ENCODE results near the gene ACAD9. TPM values are rescaled to one million over a fixed set of nuclear protein-coding genes. Genes with fewer than 3 reads are reported as not detected.

The ACAD9 gene
- total RNA-seq, 1 donor from 2014 or later, result 45.6 TPM

DNA sequence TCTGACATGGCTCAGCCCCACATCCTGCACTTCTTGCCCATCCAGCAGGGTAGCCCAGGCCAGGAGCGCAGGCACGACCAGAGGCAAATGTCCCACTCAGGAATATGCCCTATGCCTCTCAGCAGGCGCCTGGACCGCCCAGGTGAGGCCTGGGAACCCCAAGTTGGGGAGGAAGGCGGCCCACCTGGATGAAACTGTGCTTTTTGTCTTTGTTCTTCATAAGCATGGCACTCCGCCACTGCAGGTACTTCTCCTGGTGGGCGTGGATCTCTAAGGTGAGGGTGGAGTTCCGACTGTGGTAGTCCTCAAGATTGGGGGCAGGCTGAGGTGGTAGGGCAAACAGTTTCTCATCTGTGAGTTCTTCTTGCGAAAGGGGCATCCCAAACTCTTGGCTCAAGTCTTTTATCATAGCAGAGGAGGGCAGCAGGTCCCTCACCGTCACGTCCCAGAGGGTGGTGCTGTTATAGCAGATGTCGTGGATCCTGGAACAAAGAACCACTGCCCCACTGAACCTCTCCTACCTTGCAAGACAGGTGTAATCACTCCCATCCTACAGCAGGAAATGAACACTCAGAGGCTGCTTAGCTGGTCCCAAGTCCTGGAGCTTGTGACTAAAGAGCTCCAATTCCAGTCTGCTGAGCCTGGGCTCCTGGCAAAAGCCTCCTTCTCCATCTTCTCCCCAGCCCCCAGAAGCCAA lies 53.2 kb downstream of the ACAD9 start:
- DNase-seq (ENCODE audit: extremely low read depth, low read depth, low spot score), result no peak

DNA sequence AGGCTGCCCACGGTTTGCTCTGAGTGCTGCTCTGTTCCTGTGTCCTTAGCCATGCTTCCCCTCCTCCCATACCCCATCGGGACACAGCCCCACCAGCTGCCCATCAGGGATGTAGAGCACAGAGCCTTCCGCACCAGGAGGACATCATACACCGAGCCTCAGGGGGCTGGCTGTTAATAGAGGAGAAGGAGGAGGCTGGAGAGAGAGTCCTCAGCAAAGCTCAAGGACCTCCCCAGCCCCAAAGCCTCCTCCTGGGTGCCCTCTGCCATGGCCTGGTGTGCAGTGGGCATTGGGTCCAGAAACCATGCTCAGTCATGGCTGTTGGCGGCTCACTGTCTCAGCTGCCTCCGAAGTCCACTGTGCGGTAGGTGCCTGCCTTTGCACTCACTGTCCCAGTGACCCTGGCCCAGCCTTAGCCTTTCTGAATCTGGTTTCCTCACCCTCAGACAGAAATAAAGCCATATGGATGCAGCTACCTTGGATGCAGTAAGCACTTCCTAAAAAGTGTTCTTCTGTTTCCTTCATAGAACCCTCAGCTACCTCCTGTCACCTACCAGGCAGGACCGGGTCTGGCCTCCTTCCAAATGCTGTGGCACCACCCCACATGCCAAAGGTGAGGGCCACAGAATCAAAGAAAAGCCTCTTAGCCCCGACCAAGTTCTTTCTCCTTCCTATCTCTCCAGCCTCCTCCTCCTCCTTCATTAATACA lies 53.9 kb downstream of the ACAD9 start:
- no peak for DNase-seq (ENCODE audit: extremely low read depth, low read depth, low spot score)

DNA sequence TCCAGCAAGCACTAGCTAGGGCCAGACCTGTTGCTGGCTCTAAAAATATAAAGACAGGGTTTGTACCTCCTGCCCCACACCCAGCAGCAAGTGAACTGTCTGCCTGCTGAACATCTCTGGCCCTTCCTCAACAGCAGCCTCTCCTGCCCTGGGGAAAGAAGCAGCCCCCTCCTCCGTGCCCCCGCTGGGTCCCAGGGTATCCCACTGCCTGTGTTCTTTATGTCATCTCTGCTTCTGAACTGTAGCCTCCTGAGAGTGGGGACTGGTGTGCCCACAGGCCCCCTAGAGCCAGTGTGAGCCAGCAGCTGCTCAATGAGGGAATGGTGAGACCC lies 54.5 kb downstream of the ACAD9 start:
- DNase-seq (ENCODE audit: extremely low read depth, low read depth, low spot score), result no peak

DNA sequence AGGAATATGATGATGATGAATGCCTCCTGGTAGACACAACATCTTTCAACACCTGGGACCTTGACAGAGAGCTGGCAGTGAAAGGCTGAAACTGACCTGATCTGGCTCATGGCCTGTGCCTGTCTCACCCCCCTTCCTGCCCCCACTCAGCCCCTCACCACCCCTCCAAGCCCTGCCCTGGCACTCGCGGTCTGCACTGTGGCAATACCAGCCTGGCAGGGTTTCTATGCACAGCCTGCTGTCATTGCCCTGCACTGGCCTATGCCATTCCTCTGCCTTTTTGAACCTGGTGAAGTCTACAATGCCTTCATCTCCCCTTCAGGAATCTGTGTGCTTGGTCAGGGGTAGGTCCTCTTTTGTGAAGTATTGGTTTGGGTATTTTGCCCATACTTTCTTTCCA lies 56.5 kb downstream of the ACAD9 start:
- no peak for DNase-seq (ENCODE audit: extremely low read depth, low read depth, low spot score)

DNA sequence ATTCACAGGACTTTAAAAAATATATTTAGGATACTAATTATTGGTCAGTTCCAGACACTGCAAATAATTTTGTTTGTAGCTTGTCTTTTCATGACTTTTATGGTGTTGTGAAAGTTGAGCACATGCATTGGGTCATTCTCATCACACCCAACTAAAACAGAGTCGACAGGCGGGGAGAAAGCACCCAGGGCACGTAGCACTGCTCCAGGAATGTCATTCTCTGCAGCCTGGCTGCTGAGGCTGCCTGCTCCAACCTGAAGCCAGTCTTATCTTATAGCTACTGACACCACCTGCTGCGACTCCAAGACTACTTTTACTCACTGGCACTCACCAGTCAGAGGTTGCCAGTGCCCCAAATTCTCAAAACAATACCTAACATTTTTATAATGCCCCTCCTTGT lies 56.9 kb downstream of the ACAD9 start:
- DNase-seq (ENCODE audit: extremely low read depth, low read depth, low spot score), result no peak

DNA sequence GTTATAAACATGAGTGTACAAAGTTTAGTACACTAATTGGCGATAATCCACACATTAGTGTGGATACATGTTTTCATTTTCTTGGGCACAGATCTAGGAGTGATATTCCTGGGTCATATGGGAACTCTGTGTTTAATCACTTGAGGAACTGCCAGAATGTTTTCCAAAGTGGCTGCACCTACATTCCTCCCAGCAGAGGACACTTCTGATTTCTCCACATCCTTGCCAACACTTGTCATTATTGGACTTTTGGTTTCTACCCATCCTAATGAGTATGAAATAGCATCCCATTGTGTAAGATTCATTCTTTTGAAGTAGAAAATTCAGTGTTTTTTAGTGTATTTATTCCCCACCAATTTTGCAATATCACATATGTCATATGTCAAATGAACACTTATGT lies 60.8 kb downstream of the ACAD9 start:
- DNase-seq (ENCODE audit: extremely low read depth, low read depth, low spot score), result no peak

DNA sequence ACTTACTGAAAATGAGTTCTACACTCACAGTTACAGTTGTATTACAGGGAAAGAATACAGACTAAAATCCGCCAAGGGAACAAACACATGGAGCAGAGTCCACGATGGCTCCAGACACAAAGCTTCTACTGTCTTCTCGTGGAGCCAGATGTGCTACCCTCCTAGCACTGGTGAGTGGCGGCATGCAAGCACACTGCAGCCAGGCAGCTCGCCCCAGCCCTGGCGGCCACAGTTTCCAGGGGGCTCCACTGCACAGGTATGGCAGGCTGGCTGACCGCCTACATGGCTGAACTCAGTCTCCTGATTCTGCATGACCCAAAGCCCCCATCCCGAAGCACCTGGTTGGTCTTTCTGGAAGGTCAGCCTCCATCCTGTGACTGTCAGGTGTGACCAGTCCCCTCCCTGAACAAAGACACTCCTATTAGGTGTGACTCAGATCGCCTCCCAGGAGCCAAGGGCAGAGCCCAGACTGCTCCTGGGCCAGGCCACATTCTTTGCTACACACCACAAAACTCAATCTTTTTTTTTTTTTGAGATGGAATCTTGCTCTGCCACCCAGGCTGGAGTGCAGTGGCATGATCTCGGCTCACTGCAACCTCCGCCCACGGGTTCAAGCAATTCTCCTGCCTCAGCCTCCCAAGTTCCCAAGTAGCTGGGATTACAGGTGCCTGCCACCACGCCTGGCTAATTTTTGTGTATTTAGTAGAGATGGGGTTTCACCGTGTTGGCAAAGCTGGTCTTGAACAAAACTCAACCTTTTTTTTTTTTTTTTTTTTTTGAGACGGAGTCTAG lies 62.9 kb downstream of the ACAD9 start:
- DNase-seq (ENCODE audit: extremely low read depth, low read depth, low spot score), result no peak

DNA sequence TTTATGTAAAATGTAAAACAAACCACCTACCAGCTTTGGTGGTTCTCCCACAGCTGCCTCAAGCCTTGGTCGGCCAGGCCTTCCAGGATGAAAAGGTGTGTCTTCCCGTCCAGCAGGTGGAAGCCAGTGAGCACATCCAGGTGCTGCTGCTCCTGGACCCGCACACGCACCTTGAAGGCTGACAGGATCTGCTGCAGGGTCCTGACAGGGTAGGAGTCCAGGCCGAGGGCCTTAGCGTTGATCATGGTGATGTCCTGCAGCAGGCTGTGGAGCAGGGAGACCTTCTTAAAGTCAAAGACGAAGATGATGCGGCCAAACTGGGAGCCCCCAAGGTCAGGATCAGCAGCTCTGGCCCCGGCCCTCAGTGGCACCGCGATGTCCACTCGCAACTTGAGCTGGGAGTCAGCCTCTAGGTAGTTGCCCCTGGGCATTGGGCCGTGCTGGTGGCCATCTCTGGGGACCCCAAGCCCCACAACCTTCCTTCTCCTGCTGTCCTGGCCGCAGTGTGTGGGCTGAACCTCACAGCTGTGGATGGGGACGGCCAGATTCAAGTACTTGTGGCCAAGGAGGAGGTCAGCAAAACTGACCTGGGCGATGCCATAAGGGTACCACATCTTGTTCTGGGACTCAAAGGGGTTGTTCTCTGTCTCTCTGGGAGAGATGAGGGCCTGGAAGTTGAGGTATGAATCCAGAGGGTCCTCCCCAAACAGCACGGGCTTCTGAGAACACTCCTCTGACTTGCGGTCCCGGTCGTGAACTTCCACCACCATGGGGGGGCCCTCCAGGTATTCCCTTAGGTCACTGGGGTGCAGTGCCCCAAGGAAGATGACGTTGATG lies 65.8 kb downstream of the ACAD9 start:
- DNase-seq (ENCODE audit: extremely low read depth, low read depth, low spot score), result no peak

DNA sequence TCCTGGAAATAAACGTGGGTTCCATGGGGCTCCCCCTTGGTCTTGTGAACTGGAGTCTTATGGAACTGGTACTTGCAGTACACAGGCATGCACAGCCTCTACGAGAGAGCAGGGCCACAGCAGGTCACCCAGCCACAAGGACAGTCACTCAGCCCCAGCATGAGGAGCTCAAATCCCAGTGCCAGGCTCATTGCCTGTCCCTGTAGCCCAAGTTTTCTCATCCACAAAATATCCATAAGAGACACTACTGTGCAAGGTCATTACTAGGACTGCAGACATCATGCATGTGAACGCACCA lies 66.4 kb downstream of the ACAD9 start:
- DNase-seq (ENCODE audit: extremely low read depth, low read depth, low spot score), result no peak

DNA sequence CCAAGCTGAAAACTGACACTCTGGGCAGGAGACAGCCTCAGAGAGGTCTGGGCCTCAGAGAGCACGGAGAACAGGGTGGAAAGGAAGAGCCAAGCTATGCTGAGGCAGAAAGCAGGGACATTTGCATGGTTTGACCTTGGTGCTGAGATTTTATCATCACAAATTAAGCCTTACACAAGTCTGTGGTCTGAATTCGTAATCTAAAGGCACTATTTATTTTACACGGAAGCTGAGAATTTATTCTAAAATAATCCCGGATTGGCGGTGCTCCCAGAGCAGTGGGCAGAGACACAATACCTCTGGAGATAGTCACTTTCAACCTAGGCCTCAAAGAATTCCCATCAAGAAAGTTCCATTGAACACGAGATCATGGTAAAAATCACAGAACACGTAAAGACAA lies 67.0 kb downstream of the ACAD9 start:
- DNase-seq (ENCODE audit: extremely low read depth, low read depth, low spot score), result no peak

DNA sequence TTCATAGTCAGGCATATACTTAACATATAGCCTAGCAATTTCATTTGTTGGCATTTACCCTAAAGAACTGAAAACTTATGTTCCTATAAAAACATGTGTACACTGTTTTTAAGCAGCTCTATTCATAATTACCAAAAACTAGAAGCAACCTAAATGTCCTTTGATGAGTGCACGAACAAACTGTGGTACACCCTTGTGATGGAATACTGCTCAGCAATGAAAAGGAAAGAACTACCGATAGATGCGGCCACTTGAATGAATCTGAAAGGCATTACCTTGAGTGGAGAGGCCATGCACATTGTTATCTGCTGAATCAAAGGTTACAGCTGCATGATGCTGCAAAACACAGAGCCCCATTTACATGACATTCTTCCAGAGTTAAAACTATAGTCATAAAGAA lies 69.7 kb downstream of the ACAD9 start:
- no peak for DNase-seq (ENCODE audit: extremely low read depth, low read depth, low spot score)

DNA sequence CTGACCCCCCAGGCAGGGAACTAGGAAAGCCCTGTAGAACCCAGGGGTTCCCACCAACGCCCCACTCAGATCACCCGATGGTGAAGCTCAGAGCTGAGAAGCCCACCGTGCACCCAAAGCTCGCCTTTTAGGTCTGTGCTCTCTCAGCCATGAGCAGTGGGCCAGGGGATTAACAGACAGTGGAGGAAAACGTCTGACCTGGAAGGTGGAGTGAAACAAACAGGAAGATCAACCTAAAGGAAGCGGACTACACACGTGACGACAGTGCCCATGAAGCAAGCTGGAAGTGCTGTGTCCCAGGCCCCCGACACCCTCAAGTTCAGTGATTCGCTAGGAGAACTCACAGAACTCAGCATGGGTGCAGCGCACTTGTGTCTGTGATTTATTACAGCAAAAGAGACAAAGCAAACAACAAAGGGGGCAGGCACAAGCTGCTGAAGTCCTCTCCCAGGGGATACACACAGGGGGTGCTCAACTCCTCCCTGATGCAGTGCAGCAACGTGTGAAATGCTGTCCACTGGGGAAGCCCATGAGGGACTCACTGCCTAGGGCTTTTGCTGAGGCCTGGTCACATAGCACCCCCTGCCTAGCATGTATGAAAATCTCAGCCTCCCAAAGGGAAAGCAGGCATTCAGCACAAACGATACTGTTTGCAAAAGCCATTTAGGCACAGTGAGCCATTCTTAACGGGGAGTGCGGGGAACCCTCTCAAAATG lies 71.0 kb downstream of the ACAD9 start:
- DNase-seq (ENCODE audit: extremely low read depth, low read depth, low spot score), result no peak

DNA sequence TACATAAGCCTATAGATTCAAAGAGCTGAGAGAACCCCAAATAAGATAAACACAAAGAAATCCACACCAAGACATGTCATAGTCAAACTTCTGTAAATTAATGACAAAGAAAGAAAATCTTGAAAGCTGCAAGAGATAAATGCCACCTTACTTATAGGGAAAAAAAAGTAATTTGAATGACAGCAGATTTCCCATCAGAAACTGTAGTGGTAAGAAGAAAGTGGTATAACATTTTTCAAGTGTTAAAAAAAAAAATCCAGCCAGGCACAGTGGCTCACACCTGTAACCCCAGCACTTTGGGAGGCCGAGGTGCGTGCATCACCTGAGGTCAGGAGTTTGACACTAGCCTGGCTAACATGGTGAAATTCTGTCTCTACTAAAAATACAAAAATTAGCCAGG lies 77.0 kb downstream of the ACAD9 start:
- DNase-seq (ENCODE audit: extremely low read depth, low read depth, low spot score), result no peak

Other genes starting within 250 kb of the ACAD9 start
- gene RPN1, start 228.8 kb upstream of the ACAD9 start, total RNA-seq, result 311 and 371 TPM in 2 replicates
- gene RAB7A, start 153.4 kb upstream of the ACAD9 start, total RNA-seq, result 120 and 162 TPM in 2 replicates
- 1.0 and 1.7 TPM in 2 replicates for gene CFAP92, start 114.5 kb downstream of the ACAD9 start, total RNA-seq
- gene EFCC1, start 121.7 kb downstream of the ACAD9 start, total RNA-seq, result 1.8 and 3.0 TPM in 2 replicates
- not detected in 2 replicates for gene GP9, start 181.2 kb downstream of the ACAD9 start, total RNA-seq
- gene RAB43, start 242.2 kb downstream of the ACAD9 start, total RNA-seq, result 35.8 and 39.2 TPM in 2 replicates